DMS53 (cell line): ENCODE results near the gene HSPG2.
A peak's percentile ranks its signal among the peaks of the same experiment; 100 is the strongest.

Experiments
- DNase-seq: peaks from one replicate; lab custom pipeline; 2025; lab: John Stamatoyannopoulos, UW

HSPG2 gene

GRCh38 chr1:21861602-21862429, 75.3 kb downstream of the HSPG2 start:
- DNase-seq = no peak

GRCh38 chr1:21860971-21861370, 76.1 kb downstream of the HSPG2 start:
- DNase-seq = no peak

- no peak for DNase-seq
These were observed 77.4 kb downstream of the HSPG2 start for GRCh38 chr1:21859669-21860179.

DNA sequence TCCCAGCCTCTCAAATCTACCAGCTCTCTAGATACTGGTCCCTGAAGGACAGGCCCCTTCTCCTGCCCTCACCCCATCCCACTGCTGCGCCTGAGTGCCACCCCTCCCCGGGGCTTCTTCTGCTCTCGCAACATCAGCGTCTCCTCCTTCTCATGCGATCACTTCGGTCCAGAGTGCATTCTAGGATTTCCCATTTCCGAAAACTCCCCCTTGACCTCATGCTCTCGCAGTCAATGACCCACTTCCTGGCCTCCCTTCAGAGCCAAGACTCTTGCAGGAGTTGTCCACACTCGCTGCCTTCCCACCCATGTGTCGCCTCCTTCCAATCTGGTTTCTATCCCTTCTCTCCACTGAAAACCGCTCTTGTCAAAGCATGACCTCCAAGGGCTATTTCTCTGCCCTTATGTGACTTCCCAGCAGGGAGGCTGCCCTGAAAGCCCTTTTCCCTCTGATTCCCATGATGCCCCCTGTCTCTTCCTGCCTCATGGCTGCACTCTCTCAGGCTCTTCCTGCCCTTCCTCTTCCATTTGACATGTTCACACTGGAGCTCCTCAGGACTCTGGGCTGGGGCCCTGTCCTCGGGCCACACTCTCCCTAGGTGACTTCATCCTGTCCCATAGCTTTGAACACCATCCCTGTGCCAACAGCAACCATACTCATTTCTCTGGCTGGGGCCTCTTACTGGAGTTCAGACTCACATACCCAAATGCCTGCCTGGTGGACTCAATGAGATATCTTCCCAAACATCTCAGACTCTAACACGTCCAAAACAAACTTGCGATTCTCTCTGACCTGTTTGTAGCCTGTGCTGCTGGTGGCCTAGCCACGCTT, 79.1 kb downstream of the HSPG2 start:
- DNase-seq = no peak

DNA sequence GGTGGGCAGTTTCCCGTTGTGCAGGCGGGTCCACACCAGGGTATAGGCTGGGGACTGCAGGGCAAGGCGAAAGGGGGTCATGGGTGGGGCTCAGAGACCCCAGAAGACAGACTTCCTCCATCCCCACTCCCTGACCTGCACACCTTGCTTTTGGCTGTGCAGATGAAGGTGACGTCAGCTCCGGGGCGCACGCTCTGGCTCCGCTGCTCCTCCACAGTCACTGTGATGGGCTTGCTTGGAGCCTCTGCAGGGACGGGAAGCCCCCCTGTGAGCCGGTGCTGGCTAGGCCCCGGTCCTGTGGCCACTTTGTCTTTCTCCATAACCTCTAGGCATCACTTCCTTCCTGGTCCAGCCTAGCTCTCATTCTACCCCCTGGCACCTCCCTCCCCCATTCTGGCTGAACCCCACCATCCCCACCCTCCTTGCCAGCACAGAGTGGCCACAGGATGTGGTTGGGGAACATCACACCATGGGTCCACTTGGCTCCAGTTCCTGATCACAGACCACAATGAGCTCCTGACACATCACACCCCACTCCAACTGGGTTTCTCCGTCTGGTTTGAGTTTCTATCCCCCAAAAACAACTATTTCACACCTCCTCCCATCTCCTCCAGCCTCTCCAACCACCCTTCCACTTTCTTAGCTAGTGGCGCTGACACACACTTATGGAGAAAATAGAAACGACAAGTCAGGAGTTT, 79.8 kb downstream of the HSPG2 start:
- no peak for DNase-seq

- DNase-seq = peak; percentile 26
These were observed 81.6 kb downstream of the HSPG2 start for GRCh38 chr1:21855257-21856096.

- no peak for DNase-seq
These were observed 82.4 kb downstream of the HSPG2 start for GRCh38 chr1:21854751-21855131.

DNA sequence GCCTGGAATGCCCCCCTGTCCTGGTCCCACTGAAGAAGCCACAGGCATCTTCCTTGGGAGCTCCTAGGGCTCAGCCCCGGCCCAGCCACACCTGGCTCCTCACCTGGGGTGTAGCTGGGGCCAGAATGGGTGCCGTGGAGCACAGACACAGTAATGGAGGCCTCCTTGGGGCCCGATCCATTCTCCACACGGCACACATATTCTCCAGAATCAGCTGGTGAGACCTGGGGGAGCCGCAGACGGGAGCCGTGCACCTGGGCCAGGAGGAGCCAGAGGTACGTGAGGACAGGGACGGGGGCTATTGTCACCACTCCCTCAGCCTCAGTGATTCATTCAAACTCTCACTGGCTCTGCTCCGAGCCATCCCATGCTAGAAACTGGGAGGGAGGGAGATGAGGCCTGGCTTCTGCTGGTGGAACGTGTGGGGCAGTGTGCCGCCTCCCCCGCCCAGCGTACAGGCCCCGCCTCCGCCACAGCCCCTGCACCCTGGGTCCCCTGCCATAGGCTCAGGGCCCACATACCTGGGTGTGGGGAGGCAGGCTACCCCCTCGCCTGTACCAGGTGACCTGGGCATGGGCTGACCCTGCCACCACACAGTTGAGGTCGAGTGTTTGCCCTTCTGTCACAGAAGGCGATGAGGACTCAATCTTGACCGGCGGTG, 82.9 kb downstream of the HSPG2 start:
- no peak for DNase-seq

DNA sequence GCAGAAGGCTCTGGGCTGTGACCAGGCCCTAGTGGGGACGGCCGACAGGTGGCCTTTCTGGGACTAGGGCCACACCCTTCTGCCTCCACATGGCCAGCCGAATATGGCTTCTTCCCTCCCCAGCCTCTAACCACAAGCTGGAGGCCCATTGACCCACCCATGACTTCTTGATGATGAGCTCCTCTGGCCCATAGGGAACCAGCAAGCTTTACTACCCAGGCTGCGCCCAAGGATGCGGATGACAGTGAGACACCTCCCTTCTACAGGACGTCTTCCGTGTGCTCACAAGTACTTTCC, 84.0 kb downstream of the HSPG2 start:
- DNase-seq = no peak

DNA sequence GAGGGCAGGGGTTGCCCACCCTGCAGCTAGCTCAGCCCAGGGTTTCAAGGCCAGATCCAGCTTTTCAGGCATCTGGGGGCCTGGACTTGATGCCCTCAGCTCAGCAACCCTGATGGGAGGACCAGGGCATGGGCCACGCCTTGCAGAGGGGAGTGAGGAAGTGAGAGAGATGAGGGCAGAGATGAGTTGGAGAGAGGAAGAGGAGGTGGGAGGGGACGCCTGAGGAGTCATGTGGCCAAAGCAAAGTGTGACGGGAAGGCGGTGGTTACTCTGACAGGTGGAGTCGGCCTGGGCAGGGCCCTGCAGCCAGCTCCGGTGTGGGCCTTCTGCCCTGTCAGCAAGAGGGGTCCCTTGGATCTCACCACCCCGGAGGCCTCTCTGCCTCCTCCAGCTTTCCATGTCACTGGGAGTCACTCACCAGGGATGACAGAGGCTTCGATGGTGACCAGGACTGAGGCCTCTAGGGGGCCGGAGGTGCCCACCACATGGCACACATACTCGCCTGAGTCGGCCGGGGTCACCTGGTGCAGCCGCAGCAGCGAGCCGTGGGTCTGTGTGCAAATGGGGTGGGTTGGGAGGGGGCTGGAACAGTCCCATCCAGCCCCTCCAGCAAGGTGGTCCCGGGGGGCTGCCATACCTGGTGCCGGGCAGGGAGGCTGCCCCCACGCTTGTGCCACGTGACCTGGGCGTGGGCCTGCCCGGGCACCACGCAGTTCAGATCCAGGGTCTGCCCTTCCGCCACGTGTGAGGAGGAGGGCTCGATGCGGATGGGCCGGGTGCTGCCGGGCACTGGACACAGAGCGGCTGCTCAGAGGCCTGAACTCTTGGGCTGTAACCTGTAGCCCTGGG, 84.6 kb downstream of the HSPG2 start:
- DNase-seq = no peak

DNA sequence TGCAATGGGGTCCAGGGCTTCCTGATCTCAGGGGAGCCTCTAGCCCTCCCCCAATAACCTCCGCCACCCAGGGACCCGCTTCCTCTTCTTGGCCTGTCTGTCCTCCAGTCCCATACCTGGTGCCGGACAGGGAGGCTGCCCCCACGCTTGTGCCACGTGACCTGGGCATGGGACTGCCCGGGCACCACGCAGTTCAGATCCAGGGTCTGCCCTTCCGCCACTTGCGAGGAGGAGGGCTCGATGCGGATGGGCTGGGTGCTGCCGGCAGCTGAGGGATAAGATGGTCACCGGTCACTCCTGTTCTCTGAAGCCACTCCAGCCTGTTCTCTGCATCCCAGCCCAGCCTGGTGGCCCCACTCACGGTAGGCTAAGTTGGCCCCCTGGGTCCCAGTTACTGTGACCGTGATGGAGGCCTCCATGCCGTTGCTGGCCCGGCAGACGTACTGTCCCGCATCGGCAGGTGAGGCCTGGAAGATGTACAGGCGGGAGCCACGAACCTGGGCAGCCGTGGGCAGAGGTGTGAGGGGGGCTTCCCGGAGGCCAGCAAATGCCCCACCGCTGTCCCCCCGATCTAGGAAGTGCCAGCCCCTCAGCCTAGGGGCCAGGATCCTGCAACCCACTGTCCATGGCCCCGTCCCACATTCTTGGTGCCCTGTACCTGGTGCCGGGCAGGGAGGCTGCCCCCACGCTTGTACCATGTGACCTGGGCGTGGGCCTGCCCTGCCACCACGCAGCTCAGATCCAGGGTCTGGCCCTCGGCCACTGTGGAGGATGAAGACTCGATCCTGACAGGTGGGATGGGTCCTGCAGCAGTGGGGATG, 85.5 kb downstream of the HSPG2 start:
- no peak for DNase-seq

- DNase-seq = no peak
These were observed 87.1 kb downstream of the HSPG2 start for GRCh38 chr1:21849909-21850576.

GRCh38 chr1:21848524-21849174, 88.5 kb downstream of the HSPG2 start:
- DNase-seq = no peak

- no peak for DNase-seq
These were observed 89.6 kb downstream of the HSPG2 start for GRCh38 chr1:21847223-21848205.

GRCh38 chr1:21845646-21846641, 91.2 kb downstream of the HSPG2 start:
- no peak for DNase-seq

- no peak for DNase-seq
These were observed 93.1 kb downstream of the HSPG2 start for GRCh38 chr1:21843996-21844395.
